Activated CD4-positive, alpha-beta memory T cell treated with anti-CD3 and anti-CD28 coated beads for 36 hours (primary cell): Measurements from ENCODE around the gene UBE2J1. TPM values are rescaled to one million over a fixed set of nuclear protein-coding genes. Genes with fewer than 3 reads are reported as not detected.
"Not testable (repeated sequence)": the region's sequence is repeated elsewhere in the genome, so short reads cannot be mapped to it uniquely, and the experiment has no call there.

Source experiments
- CTCF ChIA-PET: fragments of 350-600 bp; sonication (Branson Sonifier 250); formaldehyde crosslinking; loops from one replicate; lab custom pipeline; 2021; ENCODE audit warnings: antibody characterized with exemption, inconsistent platforms; lab: Charles Lee
- POLR2A ChIA-PET: fragments of 350-600 bp; sonication (Branson Sonifier 250); formaldehyde crosslinking; loops from one replicate; lab custom pipeline; 2021; ENCODE audit warnings: antibody characterized with exemption; lab: Charles Lee
- DNase-seq: peaks from one replicate; pipeline ENCODE4 v3.0.0-alpha.2; 2020
- H3K27ac Mint-ChIP-seq: one replicate; pipeline ENCODE4 v1.8.0; 2021; ENCODE audit warnings: mixed read lengths
- H3K27me3 Mint-ChIP-seq: one replicate; pipeline ENCODE4 v1.8.0; 2021; ENCODE audit warnings: mixed read lengths
- H3K36me3 Mint-ChIP-seq: one replicate; pipeline ENCODE4 v1.8.0; 2021; ENCODE audit warnings: mixed read lengths
- H3K4me1 Mint-ChIP-seq: one replicate; pipeline ENCODE4 v1.8.0; 2021; ENCODE audit warnings: low read depth, mixed read lengths
- H3K4me3 Mint-ChIP-seq: one replicate; pipeline ENCODE4 v1.8.0; 2021; ENCODE audit warnings: mild to moderate bottlenecking, mixed read lengths
- H3K9me3 Mint-ChIP-seq: one replicate; pipeline ENCODE4 v1.8.0; 2021; ENCODE audit warnings: mixed read lengths
- intact Hi-C: fragments of 100-400 bp; cut with micrococcal nuclease; formaldehyde crosslinking; loops from one replicate; pipeline ENCODE4 v1.15.1; 2023
- total RNA-seq, 2 experiments: library from RNA; stranded (reverse); gene quantifications; one replicate each; pipeline ENCODE4 v1.2.3, GENCODE V29; 2021

The UBE2J1 gene
- total RNA-seq, 2 experiments from 2014 or later = 23.8 to 24.9 TPM

GRCh38 chr6:89320012-89320559 lies 32.4 kb downstream of the UBE2J1 start:
- no peak overlapping the region for H3K4me3 Mint-ChIP-seq
- no peaks in the 10 kb centered on the region for H3K27me3 Mint-ChIP-seq
- peaks cover 5% of the 10 kb centered on the region for H3K36me3 Mint-ChIP-seq
- ChIA-PET CTCF (interaction anchor here (0.8 kb wide), 1 partner anchor 1903 kb away, joined by 4 read pairs; no protein-coding TSS in a partner anchor), POLR2A (no interaction called here)
- no peak for DNase-seq
- no peaks in the 10 kb centered on the region for H3K9me3 Mint-ChIP-seq
- no peaks in the 10 kb centered on the region for H3K4me1 Mint-ChIP-seq
- intact Hi-C loops = no loop called here
- H3K27ac Mint-ChIP-seq = no peak overlapping the region

- Mint-ChIP-seq H3K4me1 (no peaks in the 10 kb centered on the region), H3K4me3 (no peak overlapping the region), H3K27ac (no peak overlapping the region), H3K9me3 (no peaks in the 10 kb centered on the region), H3K36me3 (peaks cover 2% of the 10 kb centered on the region), H3K27me3 (no peaks in the 10 kb centered on the region)
- POLR2A ChIA-PET = no interaction called here
- intact Hi-C loops = no loop called here
- no peak for DNase-seq
- CTCF ChIA-PET = interaction anchor here (1.2 kb wide), 1 partner anchor 50 kb away, joined by 4 read pairs; no protein-coding TSS in a partner anchor
Measured at GRCh38 chr6:89317067-89317466, 35.5 kb downstream of the UBE2J1 start.

GRCh38 chr6:89315249-89315885 lies 37.2 kb downstream of the UBE2J1 start, which contains the start of gene GABRR2:
Gene GABRR2, minus strand, starts transcription at chr6:89315299. Its CDS starts 134 bp downstream, at chr6:89315165.
- no peak within 1 kb of the TSS for H3K4me3 Mint-ChIP-seq
- no peak within 1 kb of the TSS for H3K27ac Mint-ChIP-seq
- H3K4me1 Mint-ChIP-seq = no peaks in the 10 kb centered on the region
- DNase-seq = no peak
- H3K27me3 Mint-ChIP-seq = no peaks in the 10 kb centered on the region
- H3K9me3 Mint-ChIP-seq = no peaks in the 10 kb centered on the region
- ChIA-PET POLR2A (no interaction called here), CTCF (no interaction called here)
- peaks cover 2% of the 10 kb centered on the region for H3K36me3 Mint-ChIP-seq
- intact Hi-C loops = no loop called here

GRCh38 chr6:89314692-89315091 lies 37.8 kb downstream of the UBE2J1 start:
- no peaks in the 10 kb centered on the region for H3K9me3 Mint-ChIP-seq
- no peak overlapping the region for H3K4me3 Mint-ChIP-seq
- H3K36me3 Mint-ChIP-seq = no peaks in the 10 kb centered on the region
- ChIA-PET POLR2A (no interaction called here), CTCF (no interaction called here)
- no peaks in the 10 kb centered on the region for H3K27me3 Mint-ChIP-seq
- no peaks in the 10 kb centered on the region for H3K4me1 Mint-ChIP-seq
- no peak overlapping the region for H3K27ac Mint-ChIP-seq
- intact Hi-C loops = no loop called here
- no peak for DNase-seq

GRCh38 chr6:89313006-89313405 lies 39.5 kb downstream of the UBE2J1 start:
- Mint-ChIP-seq H3K36me3 (no peaks in the 10 kb centered on the region), H3K4me1 (no peaks in the 10 kb centered on the region), H3K9me3 (no peaks in the 10 kb centered on the region), H3K4me3 (no peak overlapping the region), H3K27me3 (no peaks in the 10 kb centered on the region), H3K27ac (no peak overlapping the region)
- CTCF ChIA-PET = no interaction called here
- DNase-seq = no peak
- intact Hi-C loops = no loop called here
- POLR2A ChIA-PET = no interaction called here

GRCh38 chr6:89311853-89312531 lies 40.5 kb downstream of the UBE2J1 start:
- Mint-ChIP-seq H3K4me3 (no peak overlapping the region), H3K27ac (no peak overlapping the region), H3K36me3 (no peaks in the 10 kb centered on the region), H3K9me3 (no peaks in the 10 kb centered on the region), H3K27me3 (no peaks in the 10 kb centered on the region), H3K4me1 (no peaks in the 10 kb centered on the region)
- intact Hi-C loops = no loop called here
- CTCF ChIA-PET = no interaction called here
- POLR2A ChIA-PET = no interaction called here
- DNase-seq = no peak

GRCh38 chr6:89311530-89311852 lies 41.0 kb downstream of the UBE2J1 start:
- Mint-ChIP-seq H3K4me3 (no peak overlapping the region), H3K36me3 (no peaks in the 10 kb centered on the region), H3K27ac (no peak overlapping the region), H3K4me1 (no peaks in the 10 kb centered on the region), H3K27me3 (no peaks in the 10 kb centered on the region), H3K9me3 (no peaks in the 10 kb centered on the region)
- POLR2A ChIA-PET = no interaction called here
- DNase-seq = no peak
- CTCF ChIA-PET = no interaction called here
- intact Hi-C loops = no loop called here

- Mint-ChIP-seq H3K4me3 (no peak overlapping the region), H3K27ac (no peak overlapping the region), H3K27me3 (no peaks in the 10 kb centered on the region), H3K36me3 (no peaks in the 10 kb centered on the region), H3K9me3 (no peaks in the 10 kb centered on the region), H3K4me1 (no peaks in the 10 kb centered on the region)
- intact Hi-C loops = no loop called here
- DNase-seq = no peak
- ChIA-PET CTCF (no interaction called here), POLR2A (no interaction called here)
Measured at GRCh38 chr6:89310929-89311328, 41.6 kb downstream of the UBE2J1 start.

GRCh38 chr6:89308525-89309395 lies 43.8 kb downstream of the UBE2J1 start:
- ChIA-PET POLR2A (no interaction called here), CTCF (interaction anchor here (0.5 kb wide), 1 partner anchor 408 kb away, joined by 3 read pairs; no protein-coding TSS in a partner anchor)
- Mint-ChIP-seq H3K27ac (no peak overlapping the region), H3K4me1 (no peaks in the 10 kb centered on the region), H3K36me3 (no peaks in the 10 kb centered on the region), H3K27me3 (no peaks in the 10 kb centered on the region), H3K9me3 (no peaks in the 10 kb centered on the region), H3K4me3 (no peak overlapping the region)
- DNase-seq = no peak
- intact Hi-C loops = no loop called here

- intact Hi-C loops, POLR2A ChIA-PET, H3K4me1 Mint-ChIP-seq, H3K27ac Mint-ChIP-seq, DNase-seq, H3K9me3 Mint-ChIP-seq, H3K4me3 Mint-ChIP-seq, H3K36me3 Mint-ChIP-seq, H3K27me3 Mint-ChIP-seq: not testable (repeated sequence)
- CTCF ChIA-PET = interaction anchor here (1.6 kb wide), 1 partner anchor 68 kb away, joined by 4 read pairs; no protein-coding TSS in a partner anchor
Measured at GRCh38 chr6:89304517-89304916, 48.0 kb downstream of the UBE2J1 start.

GRCh38 chr6:89302936-89303335 lies 49.6 kb downstream of the UBE2J1 start:
- DNase-seq = no peak
- peaks cover 18% of the 10 kb centered on the region for H3K4me1 Mint-ChIP-seq
- ChIA-PET POLR2A (no interaction called here), CTCF (no interaction called here)
- H3K36me3 Mint-ChIP-seq = no peaks in the 10 kb centered on the region
- intact Hi-C loops = no loop called here
- no peak overlapping the region for H3K27ac Mint-ChIP-seq
- no peak overlapping the region for H3K4me3 Mint-ChIP-seq
- H3K27me3 Mint-ChIP-seq = no peaks in the 10 kb centered on the region
- no peaks in the 10 kb centered on the region for H3K9me3 Mint-ChIP-seq

- CTCF ChIA-PET = no interaction called here
- no peak overlapping the region for H3K27ac Mint-ChIP-seq
- H3K9me3 Mint-ChIP-seq = no peaks in the 10 kb centered on the region
Measured at GRCh38 chr6:89302195-89302770, 50.2 kb downstream of the UBE2J1 start.

More at GRCh38 chr6:89302195-89302770, 50.2 kb downstream of the UBE2J1 start:
- H3K27me3 Mint-ChIP-seq = no peaks in the 10 kb centered on the region
- DNase-seq = no peak
- no peak overlapping the region for H3K4me3 Mint-ChIP-seq
- H3K36me3 Mint-ChIP-seq = no peaks in the 10 kb centered on the region
- intact Hi-C loops = no loop called here
- POLR2A ChIA-PET = no interaction called here
- peaks cover 25% of the 10 kb centered on the region for H3K4me1 Mint-ChIP-seq
